ENCODE results near the gene PRELID3B.
A peak's percentile ranks its signal among the peaks of the same experiment; 100 is the strongest.

Gene PRELID3B

DNA sequence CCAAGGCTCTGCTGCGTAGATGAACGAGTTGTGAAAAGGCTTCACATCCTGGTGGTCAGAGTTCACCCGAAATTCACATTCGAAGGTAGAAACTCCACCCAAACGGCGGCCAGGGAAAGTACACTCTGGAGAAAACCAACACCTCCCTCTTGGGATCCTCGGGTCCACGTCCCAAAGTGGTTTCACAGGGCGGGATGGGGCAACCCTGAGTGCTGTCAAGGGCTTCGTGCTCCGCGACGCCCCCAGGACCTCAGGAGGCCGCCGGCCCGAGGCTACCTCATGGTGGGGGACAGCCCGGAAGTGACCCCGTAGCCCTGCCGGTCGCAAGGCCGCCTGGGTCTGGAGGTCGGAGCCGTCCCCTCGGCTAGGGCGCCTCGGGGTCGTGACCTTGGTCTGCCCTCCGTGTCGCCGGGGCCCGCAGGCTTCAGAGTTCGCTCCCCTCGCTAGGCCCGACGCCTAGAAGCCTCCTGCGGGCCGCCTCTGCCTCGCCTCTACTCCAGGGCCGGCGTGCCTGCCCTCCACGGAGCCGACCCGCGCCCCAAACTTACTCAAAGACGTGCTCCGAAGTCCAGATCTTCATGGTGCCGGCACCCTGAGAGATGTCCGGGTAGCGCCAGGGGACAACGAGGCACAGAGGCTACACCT, at the start of gene PRELID3B:
PRELID3B (minus strand) TSS at position 636 of the 645 bp plus-strand sequence; CDS start at position 580, 56 bp downstream.
- Histone ChIP-seq H3K36me3 (peaks cover 36% of the 10 kb centered on the region), H3K27ac (peak within 1 kb of the TSS; percentile 77), H3K4me3 (ENCODE audit: low read depth, low read length) (peak within 1 kb of the TSS; percentile 69), H3K9me3 (ENCODE audit: severe bottlenecking) (no peaks in the 10 kb centered on the region), H3K27me3 (ENCODE audit: insufficient read depth, low read depth, severe bottlenecking) (no peaks in the 10 kb centered on the region)
- TF ChIP-seq, protein P1, sequence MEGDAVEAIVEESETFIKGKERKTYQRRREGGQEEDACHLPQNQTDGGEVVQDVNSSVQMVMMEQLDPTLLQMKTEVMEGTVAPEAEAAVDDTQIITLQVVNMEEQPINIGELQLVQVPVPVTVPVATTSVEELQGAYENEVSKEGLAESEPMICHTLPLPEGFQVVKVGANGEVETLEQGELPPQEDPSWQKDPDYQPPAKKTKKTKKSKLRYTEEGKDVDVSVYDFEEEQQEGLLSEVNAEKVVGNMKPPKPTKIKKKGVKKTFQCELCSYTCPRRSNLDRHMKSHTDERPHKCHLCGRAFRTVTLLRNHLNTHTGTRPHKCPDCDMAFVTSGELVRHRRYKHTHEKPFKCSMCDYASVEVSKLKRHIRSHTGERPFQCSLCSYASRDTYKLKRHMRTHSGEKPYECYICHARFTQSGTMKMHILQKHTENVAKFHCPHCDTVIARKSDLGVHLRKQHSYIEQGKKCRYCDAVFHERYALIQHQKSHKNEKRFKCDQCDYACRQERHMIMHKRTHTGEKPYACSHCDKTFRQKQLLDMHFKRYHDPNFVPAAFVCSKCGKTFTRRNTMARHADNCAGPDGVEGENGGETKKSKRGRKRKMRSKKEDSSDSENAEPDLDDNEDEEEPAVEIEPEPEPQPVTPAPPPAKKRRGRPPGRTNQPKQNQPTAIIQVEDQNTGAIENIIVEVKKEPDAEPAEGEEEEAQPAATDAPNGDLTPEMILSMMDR (IDR thresholded peaks at IDR 0.05; ENCODE audit: low read depth, low read length) = no peak
- DNase-seq = peak; percentile 30

DNA sequence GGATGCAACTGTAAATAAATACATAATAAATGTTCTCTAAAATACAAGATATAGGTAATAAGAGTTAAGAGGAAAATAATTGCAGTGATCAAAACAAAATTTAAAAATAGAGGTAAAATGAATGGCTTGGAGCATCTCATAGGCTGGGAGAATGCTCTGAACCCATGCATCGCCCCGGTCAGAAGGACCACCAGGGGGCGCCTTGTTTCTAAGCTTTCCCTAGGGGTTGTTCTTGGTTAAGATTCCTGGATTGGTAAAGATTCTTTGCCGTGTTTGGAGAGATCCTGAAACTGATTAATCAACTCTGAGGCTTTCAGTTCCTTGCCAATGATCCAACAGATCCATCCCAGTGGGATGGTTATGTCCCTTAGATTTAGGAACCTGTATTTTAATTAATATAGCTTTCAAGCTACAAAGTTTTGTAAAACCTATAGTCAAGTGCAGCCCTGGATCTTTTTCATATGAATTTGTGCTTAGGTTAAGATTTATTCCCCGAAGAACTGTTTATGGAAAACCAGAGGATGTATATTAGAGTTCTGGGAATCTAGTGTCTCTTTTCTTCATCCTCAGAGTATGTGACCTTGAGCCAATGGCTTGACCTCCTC, 45.3 kb upstream of the PRELID3B start:
- no peak overlapping the region for H3K27ac ChIP-seq
- no peaks in the 10 kb centered on the region for H3K36me3 ChIP-seq
- peak; percentile 82 for DNase-seq
- no peaks in the 10 kb centered on the region for H3K27me3 ChIP-seq (ENCODE audit: insufficient read depth, low read depth, severe bottlenecking)
- TF ChIP-seq, protein P1 (IDR thresholded peaks at IDR 0.05; ENCODE audit: low read depth, low read length) = peak; percentile 79
- no peaks in the 10 kb centered on the region for H3K9me3 ChIP-seq (ENCODE audit: severe bottlenecking)
- no peak overlapping the region for H3K4me3 ChIP-seq (ENCODE audit: low read depth, low read length)

DNA sequence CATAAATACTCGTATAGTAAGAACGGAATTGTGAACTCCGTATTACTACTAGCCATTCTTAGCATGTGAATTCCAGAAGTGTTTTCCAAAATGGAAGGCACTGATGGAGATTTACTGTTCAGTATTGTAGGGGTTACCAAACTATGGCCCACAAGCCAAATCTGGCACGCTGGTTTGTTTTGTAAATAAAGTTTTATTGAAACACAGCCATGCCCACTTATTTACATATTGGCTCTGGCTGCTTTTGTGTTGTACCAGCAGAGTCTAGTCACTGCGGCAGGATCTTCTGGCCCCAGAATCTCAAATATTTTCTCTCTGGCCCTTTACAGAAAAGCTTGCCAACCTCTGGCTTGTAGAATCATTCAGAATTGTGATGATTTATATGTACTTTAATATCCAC, 44.3 kb upstream of the PRELID3B start:
- Histone ChIP-seq H3K27ac (no peak overlapping the region), H3K9me3 (ENCODE audit: severe bottlenecking) (no peaks in the 10 kb centered on the region), H3K27me3 (ENCODE audit: insufficient read depth, low read depth, severe bottlenecking) (no peaks in the 10 kb centered on the region), H3K4me3 (ENCODE audit: low read depth, low read length) (no peak overlapping the region), H3K36me3 (no peaks in the 10 kb centered on the region)
- TF ChIP-seq, protein P1 (IDR thresholded peaks at IDR 0.05; ENCODE audit: low read depth, low read length) = no peak
- no peak for DNase-seq

DNA sequence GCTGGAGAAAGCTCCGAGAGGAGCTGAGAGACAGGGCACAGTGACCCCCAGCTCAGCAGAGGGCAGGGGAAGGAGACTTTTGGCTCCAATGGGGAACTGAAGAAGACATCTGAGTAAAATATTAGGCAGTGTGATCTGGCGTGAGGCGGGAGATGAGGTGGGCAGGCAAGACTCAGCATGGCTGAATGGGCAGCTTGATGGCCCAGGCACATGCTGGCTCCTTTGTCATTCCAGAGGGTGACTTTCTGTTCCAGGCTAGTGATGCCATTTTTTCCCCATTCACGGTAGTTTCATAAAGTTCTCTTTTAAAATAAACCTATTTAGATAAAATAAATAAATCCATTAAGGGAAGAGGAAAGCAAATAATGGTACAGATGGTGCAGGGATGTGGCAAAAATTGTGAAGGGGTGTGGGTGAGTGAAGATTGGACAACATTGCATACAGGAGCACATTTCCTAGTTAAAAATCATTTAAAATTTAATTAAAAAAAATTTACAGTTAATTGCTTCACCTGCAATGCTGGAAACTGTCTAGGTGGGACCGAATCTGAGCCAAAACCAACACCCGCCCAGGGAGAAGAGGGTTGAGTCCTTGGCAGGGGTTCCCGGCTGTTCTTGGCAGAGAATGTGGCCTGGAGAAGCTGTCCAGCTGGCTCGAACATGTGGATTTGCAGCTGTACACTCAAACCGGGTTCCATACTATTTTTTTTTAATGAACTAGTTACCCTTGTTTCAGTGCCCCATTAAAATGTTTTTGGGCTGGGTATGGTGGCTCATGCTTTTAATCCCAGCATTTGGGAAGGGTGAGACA, 41.7 kb upstream of the PRELID3B start:
- no peaks in the 10 kb centered on the region for H3K27me3 ChIP-seq (ENCODE audit: insufficient read depth, low read depth, severe bottlenecking)
- H3K9me3 ChIP-seq (ENCODE audit: severe bottlenecking) = no peaks in the 10 kb centered on the region
- TF ChIP-seq, protein P1 (IDR thresholded peaks at IDR 0.05; ENCODE audit: low read depth, low read length) = no peak

DNA sequence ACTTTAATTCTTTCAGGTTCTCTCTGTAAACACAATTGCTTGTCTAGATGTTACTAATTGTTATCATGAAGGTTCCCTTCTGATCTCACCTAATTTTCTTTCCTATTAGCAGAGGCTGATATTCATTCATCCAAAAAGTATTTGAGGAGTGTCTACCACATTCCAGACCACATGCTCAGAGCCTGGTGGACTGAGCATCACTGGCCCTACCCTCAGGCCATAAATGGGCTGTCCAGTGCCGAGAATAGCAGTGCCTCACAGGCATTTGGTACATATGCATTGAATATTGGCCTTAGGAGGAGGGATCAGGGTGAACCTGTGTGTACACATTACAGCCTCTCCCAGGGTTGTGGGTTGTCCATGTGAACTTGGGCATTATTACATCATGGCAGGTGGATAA, 40.4 kb upstream of the PRELID3B start:
- Histone ChIP-seq H3K27ac (no peak overlapping the region), H3K4me3 (ENCODE audit: low read depth, low read length) (no peak overlapping the region), H3K36me3 (no peaks in the 10 kb centered on the region), H3K27me3 (ENCODE audit: insufficient read depth, low read depth, severe bottlenecking) (no peaks in the 10 kb centered on the region), H3K9me3 (ENCODE audit: severe bottlenecking) (no peaks in the 10 kb centered on the region)
- DNase-seq = no peak
- TF ChIP-seq, protein P1 (IDR thresholded peaks at IDR 0.05; ENCODE audit: low read depth, low read length) = no peak

More for the DNA sequence above, 41.7 kb upstream of the PRELID3B start:
- Histone ChIP-seq H3K36me3 (no peaks in the 10 kb centered on the region), H3K4me3 (ENCODE audit: low read depth, low read length) (no peak overlapping the region), H3K27ac (no peak overlapping the region)
- DNase-seq = no peak

All from WERI-Rb-1 (cell line).